SK-N-SH treated with all-trans-retinoic acid at 6 μM for 48 hours (cell line): ENCODE measurements around the gene AP1S1.

Experiments used
- ATAC-seq: fragments of 200-7000 bp; cut with Tn5 transposase; 3 replicates; pipeline ENCODE4 v1.9.1; 2020; ENCODE audit warnings: mild to moderate bottlenecking, moderate library complexity
- ARNTL ChIP-seq: fragments of 450-650 bp; formaldehyde crosslinking; IDR thresholded peaks from 2 replicates; pipeline ENCODE4 v1.5.0; 2020; ENCODE audit warnings: low read depth, mild to moderate bottlenecking, moderate library complexity, borderline replicate concordance
- CREB5 ChIP-seq: fragments of 250-450 bp; sonication (Bioruptor Pico); IDR thresholded peaks from 2 replicates; pipeline ENCODE4 v1.5.1; 2020; ENCODE audit warnings: low read depth, mild to moderate bottlenecking, moderate library complexity
- CSDC2 ChIP-seq: fragments of 250-450 bp; sonication (Bioruptor Pico); IDR thresholded peaks from 2 replicates; pipeline ENCODE4 v1.5.0; 2020; ENCODE audit warnings: mild to moderate bottlenecking, moderate library complexity
- CSRNP3 ChIP-seq: fragments of 250-450 bp; sonication (Bioruptor Pico); IDR thresholded peaks from 2 replicates; pipeline ENCODE4 v1.5.1; 2021; ENCODE audit warnings: mild to moderate bottlenecking, moderate library complexity
- ESRRG ChIP-seq: fragments of 250-450 bp; sonication (Bioruptor Pico); IDR thresholded peaks from 2 replicates; pipeline ENCODE4 v1.6.1; 2021; ENCODE audit warnings: mild to moderate bottlenecking
- GLIS3 ChIP-seq: fragments of 250-450 bp; sonication (Bioruptor Pico); IDR thresholded peaks from 2 replicates; pipeline ENCODE4 v1.5.0; 2020; ENCODE audit warnings: mild to moderate bottlenecking, moderate library complexity
- ISL1 ChIP-seq: fragments of 250-450 bp; sonication (Bioruptor Pico); IDR thresholded peaks from 2 replicates; pipeline ENCODE4 v2.1.2; 2022; ENCODE audit warnings: mild to moderate bottlenecking, moderate library complexity
- OSR1 ChIP-seq: fragments of 250-450 bp; sonication (Bioruptor Pico); IDR thresholded peaks from 2 replicates; pipeline ENCODE4 v1.8.0; 2022; ENCODE audit warnings: moderate library complexity, mild to moderate bottlenecking, inconsistent platforms
- POU6F1 ChIP-seq: fragments of 250-450 bp; sonication (Bioruptor Pico); IDR thresholded peaks from 2 replicates; pipeline ENCODE4 v1.8.0; 2021; ENCODE audit warnings: low read depth, mild to moderate bottlenecking, moderate library complexity, borderline replicate concordance
- PPARA ChIP-seq: fragments of 250-450 bp; sonication (Bioruptor Pico); IDR thresholded peaks from 2 replicates; pipeline ENCODE4 v1.5.0; 2020; ENCODE audit warnings: mild to moderate bottlenecking, borderline replicate concordance
- RARB ChIP-seq: fragments of 250-450 bp; sonication (Bioruptor Pico); IDR thresholded peaks from 2 replicates; pipeline ENCODE4 v1.8.0; 2021; ENCODE audit warnings: mild to moderate bottlenecking, moderate library complexity
- SNAI2 ChIP-seq: fragments of 250-450 bp; sonication (Bioruptor Pico); IDR thresholded peaks from 2 replicates; pipeline ENCODE4 v1.5.0; 2020; ENCODE audit warnings: mild to moderate bottlenecking, moderate library complexity
- TCF4 ChIP-seq: fragments of 250-450 bp; sonication (Bioruptor Pico); IDR thresholded peaks from 2 replicates; pipeline ENCODE4 v1.8.0; 2021; ENCODE audit warnings: mild to moderate bottlenecking, moderate library complexity, borderline replicate concordance
- TOX ChIP-seq: fragments of 250-450 bp; sonication (Bioruptor Pico); IDR thresholded peaks from 2 replicates; pipeline ENCODE4 v1.8.0; 2021; ENCODE audit warnings: mild to moderate bottlenecking, moderate library complexity, borderline replicate concordance
- ZC3H10 ChIP-seq: fragments of 250-450 bp; sonication (Bioruptor Pico); IDR thresholded peaks from 2 replicates; pipeline ENCODE4 v1.5.1; 2021; ENCODE audit warnings: mild to moderate bottlenecking, moderate library complexity
- ZFP3 ChIP-seq: fragments of 250-450 bp; sonication (Bioruptor Pico); IDR thresholded peaks from 2 replicates; pipeline ENCODE4 v1.5.0; 2020; ENCODE audit warnings: mild to moderate bottlenecking, moderate library complexity
- ZFP30 ChIP-seq: fragments of 450-650 bp; formaldehyde crosslinking; IDR thresholded peaks from 2 replicates; pipeline ENCODE4 v1.5.0; 2022; ENCODE audit warnings: mild to moderate bottlenecking, moderate library complexity
- ZNF565 ChIP-seq: fragments of 450-650 bp; formaldehyde crosslinking; conservative IDR thresholded peaks from 2 replicates; pipeline ENCODE4 v1.5.0; 2020; ENCODE audit warnings: low read depth, mild to moderate bottlenecking, moderate library complexity
- ZNF8 ChIP-seq: fragments of 450-650 bp; formaldehyde crosslinking; IDR thresholded peaks from 2 replicates; pipeline ENCODE4 v1.5.0; 2020; ENCODE audit warnings: mild to moderate bottlenecking, moderate library complexity
- TF ChIP-seq, protein P1 (sequence below): fragments of 250-450 bp; sonication (Bioruptor Pico); IDR thresholded peaks from 2 replicates; pipeline ENCODE4 v1.5.0; 2020; ENCODE audit warnings: mild to moderate bottlenecking, moderate library complexity

Gene AP1S1

GRCh38 chr7:101174322-101174854 is 20.1 kb downstream of the AP1S1 start:
- no peak for ATAC-seq

GRCh38 chr7:101175664-101176063 is 21.4 kb downstream of the AP1S1 start:
- no peak for ATAC-seq
- TF ChIP-seq, protein P1, sequence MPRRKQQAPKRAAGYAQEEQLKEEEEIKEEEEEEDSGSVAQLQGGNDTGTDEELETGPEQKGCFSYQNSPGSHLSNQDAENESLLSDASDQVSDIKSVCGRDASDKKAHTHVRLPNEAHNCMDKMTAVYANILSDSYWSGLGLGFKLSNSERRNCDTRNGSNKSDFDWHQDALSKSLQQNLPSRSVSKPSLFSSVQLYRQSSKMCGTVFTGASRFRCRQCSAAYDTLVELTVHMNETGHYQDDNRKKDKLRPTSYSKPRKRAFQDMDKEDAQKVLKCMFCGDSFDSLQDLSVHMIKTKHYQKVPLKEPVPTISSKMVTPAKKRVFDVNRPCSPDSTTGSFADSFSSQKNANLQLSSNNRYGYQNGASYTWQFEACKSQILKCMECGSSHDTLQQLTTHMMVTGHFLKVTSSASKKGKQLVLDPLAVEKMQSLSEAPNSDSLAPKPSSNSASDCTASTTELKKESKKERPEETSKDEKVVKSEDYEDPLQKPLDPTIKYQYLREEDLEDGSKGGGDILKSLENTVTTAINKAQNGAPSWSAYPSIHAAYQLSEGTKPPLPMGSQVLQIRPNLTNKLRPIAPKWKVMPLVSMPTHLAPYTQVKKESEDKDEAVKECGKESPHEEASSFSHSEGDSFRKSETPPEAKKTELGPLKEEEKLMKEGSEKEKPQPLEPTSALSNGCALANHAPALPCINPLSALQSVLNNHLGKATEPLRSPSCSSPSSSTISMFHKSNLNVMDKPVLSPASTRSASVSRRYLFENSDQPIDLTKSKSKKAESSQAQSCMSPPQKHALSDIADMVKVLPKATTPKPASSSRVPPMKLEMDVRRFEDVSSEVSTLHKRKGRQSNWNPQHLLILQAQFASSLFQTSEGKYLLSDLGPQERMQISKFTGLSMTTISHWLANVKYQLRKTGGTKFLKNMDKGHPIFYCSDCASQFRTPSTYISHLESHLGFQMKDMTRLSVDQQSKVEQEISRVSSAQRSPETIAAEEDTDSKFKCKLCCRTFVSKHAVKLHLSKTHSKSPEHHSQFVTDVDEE (CRISPR knock-in tag), result no peak
- TF ChIP-seq POU6F1 (no peak), ZFP30 (CRISPR knock-in tag) (no peak), ZNF8 (CRISPR knock-in tag) (no peak), PPARA (CRISPR knock-in tag) (no peak)

More at GRCh38 chr7:101174322-101174854, 20.1 kb downstream of the AP1S1 start:
- no peak for TF ChIP-seq PPARA (CRISPR knock-in tag)
- TF ChIP-seq POU6F1, result no peak
- no peak for TF ChIP-seq CSRNP3 (CRISPR knock-in tag)

DNA sequence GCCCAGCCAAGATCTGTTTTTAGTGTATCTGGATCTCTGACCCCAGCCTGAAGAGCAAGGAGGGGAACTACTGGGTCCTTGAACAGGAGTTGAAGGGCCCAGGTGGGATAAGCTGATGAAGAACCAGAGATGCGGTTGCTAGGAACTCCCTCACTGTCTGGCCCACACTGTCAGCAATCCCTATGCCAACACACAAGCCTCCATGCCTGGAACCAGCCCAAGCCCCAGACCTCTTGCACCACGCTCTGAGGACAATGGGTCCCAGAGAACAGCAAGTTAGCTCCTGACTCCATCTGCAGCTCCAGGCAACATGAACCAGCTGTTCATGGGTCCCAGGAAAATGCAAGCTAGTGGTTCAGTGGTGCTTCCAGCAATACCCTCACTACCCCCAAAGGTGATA is 23.4 kb downstream of the AP1S1 start:
- no peak for TF ChIP-seq ZC3H10 (CRISPR knock-in tag)
- no peak for TF ChIP-seq GLIS3 (CRISPR knock-in tag)
- TF ChIP-seq RARB (CRISPR knock-in tag), result no peak
- no peak for TF ChIP-seq ZNF8 (CRISPR knock-in tag)
- TF ChIP-seq ARNTL (CRISPR knock-in tag), result no peak
- no peak for TF ChIP-seq POU6F1
- ATAC-seq, result no peak

GRCh38 chr7:101179117-101179516 is 24.8 kb downstream of the AP1S1 start:
- 0 out of 3 replicates have a peak, but pooled peaks have one; percentile 6 for ATAC-seq
- TF ChIP-seq, protein P1 (CRISPR knock-in tag), result no peak
- TF ChIP-seq ZC3H10 (CRISPR knock-in tag) (no peak), TOX (CRISPR knock-in tag) (no peak), ZFP30 (CRISPR knock-in tag) (no peak), CREB5 (CRISPR knock-in tag) (no peak), ZNF8 (CRISPR knock-in tag) (no peak), OSR1 (CRISPR knock-in tag) (no peak), RARB (CRISPR knock-in tag) (no peak), TCF4 (no peak), ESRRG (no peak), SNAI2 (CRISPR knock-in tag) (no peak), GLIS3 (CRISPR knock-in tag) (no peak), CSDC2 (CRISPR knock-in tag) (no peak), ZNF565 (CRISPR knock-in tag) (no peak), ZFP3 (CRISPR knock-in tag) (no peak), ISL1 (CRISPR knock-in tag) (no peak), ARNTL (CRISPR knock-in tag) (no peak)
